ENCODE measurements around the gene BICDL1.

The BICDL1 gene

DNA sequence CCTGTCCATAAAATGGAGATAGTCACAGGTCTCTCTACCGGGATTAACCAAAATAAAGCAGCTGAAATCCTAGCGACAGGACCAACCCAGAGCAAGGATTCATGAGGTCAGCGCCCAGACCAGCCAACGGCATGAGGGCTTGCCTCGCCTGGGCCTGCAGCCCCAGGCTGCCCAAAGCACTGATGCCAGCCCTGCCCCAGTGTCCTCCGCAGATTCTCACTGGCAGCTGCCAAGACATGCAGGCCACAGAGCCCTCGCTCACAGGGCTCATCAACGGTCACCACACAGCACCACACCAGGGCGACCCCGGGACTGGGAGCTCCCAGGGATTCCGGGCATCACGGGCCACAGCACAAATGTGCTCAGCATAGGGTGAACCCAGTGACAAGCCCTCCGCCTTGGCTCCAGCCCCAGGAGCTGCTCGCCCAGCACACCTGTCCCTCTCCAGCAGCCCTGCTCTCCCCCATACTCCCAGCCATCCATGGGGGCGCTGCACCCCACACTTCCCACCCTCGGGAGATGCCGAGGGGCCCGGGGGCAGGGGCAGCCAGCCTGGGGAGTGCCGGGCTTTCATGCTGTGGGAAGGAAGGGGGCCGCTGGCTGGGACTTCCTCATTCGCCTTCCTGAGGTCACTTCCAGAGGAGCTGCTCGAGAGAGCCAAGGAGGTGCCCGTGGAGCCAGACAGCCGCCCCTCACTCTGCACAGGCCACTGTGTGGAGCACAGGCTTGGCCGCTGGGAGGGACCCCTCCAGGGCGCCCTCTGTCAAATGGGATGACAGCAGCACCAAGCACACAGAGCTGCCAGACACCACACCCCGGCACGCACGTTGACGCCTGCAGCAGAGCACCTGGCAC is 113.4 kb downstream of the BICDL1 start:
- DNase-seq (ENCODE audit: low read depth in 2 of 2): no peak

DNA sequence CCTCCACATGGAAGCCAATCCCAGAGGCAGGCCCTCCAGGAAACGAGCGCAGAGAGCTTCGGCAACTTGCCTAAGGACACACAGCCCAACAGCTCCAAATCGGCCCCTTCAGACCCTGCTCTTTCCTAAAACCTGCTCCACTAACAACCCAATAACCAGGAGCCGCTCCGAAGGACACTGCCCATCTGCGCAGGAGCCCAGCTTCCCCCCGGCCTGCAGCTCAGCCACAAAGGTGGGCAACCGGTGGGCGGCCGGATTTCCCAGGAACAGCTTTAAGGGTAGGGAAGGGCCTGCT is 114.0 kb downstream of the BICDL1 start:
- DNase-seq (ENCODE audit: low read depth in 2 of 2): no peak

DNA sequence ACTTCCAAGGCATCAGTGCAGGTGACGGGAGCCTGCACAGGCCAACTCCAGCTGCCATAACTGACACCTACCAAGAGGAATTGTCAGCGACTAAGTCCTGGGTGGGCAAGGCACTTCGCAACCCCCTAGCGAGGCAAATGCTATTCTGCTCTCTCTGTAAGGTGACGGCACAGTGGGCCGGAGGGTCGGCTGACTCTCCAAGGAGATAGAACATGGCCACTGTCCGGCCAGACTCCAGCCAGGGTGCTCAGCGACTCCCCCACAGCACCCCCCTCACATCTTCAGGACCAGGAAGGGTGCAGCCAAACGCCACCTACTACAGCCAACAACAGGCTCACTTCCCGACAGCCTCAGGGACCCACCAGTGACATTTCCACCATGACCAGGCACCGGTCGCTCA is 114.3 kb downstream of the BICDL1 start:
- no peak for DNase-seq (ENCODE audit: low read depth in 2 of 2)

DNA sequence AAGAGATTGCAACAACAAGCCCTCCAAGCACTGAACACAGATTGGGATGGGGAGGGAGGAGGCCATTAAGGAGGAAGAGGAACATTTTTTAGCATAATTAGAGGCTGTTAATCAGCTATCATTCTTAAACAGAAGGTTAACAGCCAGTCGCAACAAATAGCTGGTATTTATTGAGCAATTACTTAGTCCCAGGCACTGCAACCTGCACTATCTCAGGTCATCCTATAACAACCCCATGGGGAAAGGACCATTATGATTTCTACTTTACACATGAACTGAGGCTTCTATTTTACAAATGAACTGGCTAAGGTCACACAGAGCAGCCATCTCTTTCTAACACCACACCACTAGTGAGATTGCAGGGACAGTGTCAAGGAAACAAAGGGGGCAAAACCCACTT is 117.1 kb downstream of the BICDL1 start:
- no peak for DNase-seq (ENCODE audit: low read depth in 2 of 2)

DNA sequence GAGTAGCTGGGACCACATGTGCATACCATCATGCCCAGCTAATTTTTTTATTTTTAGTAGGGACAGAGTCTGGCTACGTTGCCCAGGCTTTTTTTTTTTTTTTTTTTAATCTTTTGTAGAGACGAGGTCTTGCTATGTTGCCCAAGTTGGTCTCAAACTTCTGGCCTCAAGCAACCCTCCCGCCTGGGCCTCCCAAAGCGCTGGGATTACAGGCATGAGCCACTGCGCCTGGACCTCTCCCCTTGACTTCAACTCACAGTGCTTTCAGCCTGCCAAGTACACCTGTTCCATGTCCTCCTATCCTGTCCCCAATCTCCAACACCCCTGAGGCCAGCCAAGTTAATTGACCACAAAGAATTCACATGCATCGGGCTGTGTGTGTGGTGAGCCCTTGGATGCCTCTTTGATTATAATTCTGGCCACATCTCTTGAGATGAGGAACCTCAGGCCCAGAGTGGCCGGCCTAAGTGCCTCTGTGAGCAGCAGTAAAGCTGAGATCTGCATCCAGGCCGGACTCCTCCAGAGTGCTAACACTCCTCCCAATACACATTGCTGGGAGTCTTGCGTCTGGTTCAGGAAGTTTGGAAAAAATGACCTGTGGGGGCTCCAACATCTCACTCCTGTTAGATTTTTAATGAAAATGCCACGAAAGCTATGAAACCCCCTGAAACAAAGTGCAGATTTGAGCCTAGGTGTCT is 120.7 kb downstream of the BICDL1 start:
- no peak for DNase-seq (ENCODE audit: low read depth in 2 of 2)

DNA sequence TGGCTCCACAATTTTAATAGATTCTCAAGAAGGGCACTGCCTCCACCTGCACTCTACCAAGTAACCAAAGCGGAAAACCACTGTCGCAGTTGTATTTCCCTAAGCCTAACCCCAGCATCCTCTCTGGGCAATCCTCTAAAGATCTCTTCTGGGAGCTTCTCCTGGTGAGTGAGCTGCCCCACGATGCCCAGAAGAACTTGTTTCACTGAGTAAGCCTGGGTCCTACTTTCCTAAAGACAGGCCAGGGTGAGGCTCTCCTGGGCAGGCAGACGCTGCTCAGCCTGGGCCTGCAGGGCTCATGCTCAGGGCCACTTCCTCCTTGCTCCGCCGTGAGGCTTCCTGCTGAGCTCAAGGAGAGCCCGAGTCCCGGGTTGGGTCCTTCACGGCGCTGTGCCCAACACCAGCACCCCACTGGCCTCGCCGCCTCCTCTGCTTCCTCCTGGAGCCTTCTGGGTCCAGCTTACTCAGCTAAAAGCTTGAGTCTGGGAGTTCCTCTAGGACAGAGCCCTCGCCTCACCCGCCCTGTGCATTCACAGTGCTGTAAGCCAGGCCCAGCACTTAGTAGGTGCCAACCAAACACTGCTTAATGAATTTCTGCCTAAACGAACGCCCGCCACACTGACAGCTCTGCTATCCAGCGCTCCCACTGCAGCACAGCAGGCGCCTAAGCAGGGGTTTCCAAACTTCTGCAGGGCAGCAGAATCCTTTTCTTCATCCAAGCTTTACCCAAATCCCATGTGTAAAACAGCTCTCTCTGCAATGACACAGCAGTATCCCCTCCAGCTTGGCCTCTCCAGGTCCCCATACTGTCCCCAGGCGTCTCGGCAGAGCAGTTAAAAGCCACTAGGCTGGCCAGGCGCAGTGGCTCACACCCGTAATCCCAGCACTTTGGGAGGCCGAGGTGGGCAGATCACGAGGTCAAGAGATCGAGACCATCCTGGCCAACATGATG is 121.8 kb downstream of the BICDL1 start:
- peak in 1 of 2 donors; percentile 31 for DNase-seq (ENCODE audit: low read depth in 2 of 2)

DNA sequence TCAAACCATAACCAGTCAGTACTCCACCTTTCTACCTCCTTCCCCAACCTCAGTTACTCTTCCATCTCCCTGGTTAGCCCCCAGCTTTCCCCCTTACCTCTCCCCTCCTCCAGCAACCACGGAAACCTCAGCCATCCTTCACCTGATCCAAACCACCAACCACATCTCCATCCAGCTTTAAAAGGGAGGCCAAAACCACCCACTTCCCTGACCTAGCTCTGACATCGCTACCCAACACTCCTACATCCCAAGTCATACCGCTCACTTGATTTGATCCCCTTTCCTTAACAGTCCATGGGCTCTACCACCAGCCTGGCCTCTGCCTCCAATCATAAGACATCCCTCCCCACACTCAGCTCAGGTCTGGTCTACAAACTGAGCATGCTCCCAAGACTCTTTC is 126.0 kb downstream of the BICDL1 start:
- DNase-seq (ENCODE audit: low read depth in 2 of 2): no peak

DNA sequence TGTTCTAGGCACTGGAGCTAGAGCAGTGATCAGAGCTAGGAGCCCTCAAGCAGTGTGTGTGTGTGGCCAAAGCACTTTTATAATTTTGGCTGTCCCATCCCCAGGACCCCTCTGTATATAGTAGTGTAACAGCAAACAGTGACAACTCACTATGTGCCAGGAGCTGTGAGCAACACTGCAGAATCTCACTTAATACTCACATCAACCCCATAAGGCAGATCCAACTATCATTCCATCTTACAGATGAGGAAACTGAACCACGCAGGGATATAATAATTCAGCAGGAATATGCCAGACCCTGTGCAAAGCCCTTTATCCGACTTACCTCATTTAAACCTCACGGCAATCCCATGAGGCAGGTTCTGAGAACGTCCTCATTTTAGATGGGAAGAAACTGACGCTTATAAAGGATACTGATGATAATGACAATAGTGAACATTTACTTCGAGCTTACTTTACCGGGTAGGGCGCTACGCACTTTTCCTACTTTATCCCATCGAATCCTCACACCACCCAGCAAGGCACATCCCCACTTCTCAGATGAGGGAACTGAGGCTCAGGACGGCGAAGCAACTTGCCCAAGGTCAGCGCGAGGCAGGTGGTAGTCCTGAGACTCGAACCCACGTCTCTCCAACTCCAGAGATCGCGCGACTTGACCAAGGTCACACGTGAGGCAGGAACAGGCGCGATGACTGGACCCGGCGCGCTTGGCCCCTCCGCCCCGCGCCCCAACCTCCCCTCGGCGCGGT is 126.8 kb downstream of the BICDL1 start:
- DNase-seq (ENCODE audit: low read depth in 2 of 2): peak; percentile 27 to 34

DNA sequence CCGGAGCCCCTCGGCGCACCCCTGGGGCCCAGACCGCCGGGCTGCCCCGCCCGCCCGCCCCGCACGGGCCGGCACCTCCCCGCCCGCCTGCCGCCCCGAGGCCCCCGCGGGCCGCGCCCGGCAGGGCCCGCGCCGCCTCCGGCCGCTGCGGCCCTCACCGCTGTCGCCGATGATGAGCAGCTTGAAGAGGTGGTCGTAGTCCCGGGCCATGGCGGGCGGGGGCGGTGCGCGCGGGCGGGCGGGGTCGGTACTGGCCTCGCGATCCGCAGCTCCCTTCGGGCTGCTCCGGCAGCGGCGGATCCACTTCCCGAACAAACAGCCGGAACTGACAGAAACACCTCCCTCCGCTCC is 127.4 kb downstream of the BICDL1 start, which contains the start of gene RAB35:
RAB35 (minus strand) TSS at position 313 of the 351 bp plus-strand sequence; CDS start at position 210, 103 bp downstream.
- DNase-seq (ENCODE audit: low read depth in 2 of 2): no peak

DNA sequence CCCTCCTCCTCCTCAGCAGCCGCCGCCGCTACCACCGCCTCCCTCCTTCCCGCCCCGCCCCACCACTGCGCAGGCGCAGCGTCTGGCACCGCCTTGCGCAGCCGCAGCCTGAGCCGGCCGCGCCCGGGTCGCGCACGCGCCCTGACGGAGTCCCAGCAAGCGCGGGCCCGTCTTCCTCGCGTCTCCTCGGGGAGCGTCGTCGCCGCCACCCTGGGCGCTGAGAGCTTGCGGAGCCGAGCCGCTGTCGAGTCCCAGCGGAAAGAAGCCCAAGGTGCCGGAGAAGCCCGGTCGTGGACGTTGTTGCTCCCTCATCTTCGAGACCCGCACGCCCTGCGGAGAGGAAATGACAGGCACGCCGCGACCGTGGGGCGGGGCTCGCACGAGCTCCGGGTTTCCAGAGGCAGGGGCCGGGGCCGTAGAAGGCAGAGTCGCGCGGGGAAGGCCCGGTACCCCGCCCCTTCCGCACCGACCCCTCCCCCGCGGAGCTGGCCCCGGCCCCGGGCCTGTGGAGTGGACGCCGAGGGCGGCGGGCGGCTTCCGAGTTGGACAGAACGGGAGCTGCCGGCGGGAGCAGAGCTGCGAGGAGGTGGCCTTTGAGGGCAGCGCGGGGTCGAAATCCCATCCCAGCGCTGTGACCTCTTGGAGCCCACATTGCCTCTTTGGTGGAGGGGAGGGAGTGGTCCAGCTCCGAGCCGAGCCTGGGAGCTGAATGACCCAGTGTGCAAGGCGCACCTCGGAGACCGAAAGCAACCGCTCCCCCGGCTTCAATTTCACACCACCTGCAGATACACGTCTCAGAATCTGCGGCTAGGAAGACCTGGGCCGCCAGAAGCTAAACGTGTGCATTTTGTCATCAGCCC is 128.0 kb downstream of the BICDL1 start:
- DNase-seq (ENCODE audit: low read depth in 2 of 2): peak; percentile 96

DNA sequence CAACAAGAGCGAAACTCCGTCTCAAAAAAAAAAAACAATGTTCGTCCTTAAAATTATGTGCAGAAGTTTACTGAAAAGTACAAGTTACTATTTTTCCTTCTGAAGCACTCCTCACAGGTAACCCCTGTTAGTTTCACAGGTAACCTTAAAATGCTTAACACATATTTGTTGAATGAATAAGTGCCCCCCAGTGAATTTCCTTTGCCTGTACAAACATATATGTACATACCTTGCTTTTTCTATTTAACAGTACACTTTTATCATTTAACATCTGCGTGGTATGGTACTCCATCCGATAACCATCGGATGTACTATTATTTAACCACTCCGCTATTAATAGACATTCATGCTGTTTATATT is 128.9 kb downstream of the BICDL1 start:
- no peak for DNase-seq (ENCODE audit: low read depth in 2 of 2)

DNA sequence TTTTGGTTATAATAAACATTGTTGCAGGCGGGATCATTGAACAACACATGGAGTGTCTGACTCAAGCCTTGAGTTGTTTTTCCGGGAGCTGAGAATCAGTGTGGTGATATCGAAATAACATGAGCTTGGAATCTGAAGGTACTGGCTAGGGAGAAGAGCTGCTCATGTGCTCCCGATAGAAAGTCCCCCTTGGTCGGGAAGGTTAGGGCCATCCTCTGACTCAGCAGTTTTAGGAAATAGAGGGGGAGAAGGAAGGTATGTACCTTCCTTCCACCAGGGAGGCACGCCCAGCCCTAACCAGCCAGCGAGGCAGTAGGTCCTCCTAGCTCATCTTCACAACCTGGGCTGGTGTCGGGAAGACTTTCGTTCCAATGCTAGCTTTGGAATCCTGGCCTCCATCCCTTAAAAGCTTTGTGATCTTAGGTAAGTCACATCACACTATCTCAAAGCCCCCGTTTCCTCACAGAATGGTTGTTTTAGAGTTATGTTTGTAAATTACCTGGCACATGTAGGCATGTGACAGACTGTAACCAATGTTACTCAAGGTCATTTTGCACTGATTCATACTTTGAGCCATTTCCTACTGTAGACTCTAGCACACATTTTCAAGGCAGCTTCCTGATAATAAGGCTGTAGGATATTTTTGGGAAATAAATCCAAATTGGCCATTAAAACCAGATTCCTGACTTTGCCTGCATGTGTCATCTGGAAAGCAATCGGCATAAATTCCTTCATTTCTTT is 129.5 kb downstream of the BICDL1 start:
- DNase-seq (ENCODE audit: low read depth in 2 of 2): no peak

DNA sequence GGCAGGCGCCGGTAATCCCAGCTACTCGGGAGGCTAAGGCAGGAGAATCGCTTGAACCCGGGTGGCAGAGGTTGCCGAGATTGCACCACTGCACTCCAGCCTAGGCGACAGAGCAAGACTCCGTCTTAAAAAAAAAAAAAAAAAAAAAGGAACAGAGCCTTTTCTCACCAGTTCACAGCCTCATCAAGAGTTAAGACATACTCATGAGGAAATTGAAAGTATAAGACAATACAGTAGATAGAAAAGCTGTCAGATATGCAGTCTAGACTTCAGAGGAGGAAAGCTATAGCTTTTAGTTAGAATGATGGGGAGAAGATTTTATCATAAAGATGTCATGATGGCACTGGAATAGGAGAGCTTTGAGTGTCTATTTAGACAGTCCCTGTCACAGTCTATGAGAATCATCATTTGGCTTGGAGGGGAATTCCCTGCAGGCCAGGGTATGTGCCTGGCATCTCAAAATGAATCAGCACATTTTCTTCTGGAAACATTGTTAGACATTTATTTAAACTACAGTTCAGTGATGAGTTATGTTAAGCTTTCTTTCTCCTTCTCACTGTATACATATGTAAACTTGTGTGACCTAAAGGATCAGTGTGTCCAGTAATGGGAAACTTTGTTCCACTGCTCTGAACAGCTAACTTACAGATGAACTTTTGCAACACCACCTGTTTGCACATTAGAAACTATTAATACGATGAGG is 130.4 kb downstream of the BICDL1 start:
- DNase-seq (ENCODE audit: low read depth in 2 of 2): peak in 1 of 2 donors; percentile 29

DNA sequence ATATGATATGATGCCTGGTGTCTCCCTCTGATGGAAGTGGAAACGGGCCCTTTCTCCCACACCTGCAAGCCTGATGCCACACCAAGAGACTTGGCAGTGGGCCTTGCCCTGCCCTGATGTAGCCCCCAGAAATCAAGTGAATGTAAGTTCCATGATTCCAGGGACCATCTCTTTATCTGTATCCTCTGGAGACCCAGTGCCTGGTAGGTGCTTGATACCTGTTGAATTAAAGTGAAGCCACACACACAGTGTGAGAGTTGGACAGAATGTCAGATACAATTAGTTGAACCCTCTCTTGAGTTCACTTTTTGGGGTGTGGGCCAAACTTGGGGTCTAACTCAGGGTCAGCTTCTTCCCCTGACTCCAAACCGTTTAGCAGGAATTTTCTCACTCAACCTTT is 132.3 kb downstream of the BICDL1 start:
- DNase-seq (ENCODE audit: low read depth in 2 of 2): no peak

DNA sequence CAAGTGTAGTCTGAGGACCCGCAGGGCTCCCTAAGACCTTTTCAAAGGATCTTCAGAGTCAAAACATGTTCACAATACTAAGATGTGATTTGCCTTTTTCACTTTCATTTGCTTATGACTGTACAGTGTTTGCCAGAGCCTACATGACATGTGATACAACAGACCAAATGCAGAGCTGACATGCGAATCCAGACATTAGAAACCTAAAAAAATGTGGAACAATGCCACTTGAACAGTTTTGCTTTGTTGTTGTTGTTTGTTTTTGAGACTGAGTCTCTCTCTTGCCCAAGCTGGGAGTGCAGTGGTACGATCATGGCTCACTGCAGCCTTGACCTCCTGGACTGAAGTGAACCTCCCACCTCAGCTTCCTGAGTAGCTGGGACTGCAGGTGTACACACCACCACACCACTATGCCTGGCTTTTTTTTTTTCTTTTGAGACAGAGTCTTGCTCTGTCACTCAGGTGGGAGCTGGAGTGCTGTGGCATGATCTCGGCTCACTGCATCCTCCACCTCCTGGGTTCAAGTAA is 132.8 kb downstream of the BICDL1 start:
- DNase-seq (ENCODE audit: low read depth in 2 of 2): no peak

DNA sequence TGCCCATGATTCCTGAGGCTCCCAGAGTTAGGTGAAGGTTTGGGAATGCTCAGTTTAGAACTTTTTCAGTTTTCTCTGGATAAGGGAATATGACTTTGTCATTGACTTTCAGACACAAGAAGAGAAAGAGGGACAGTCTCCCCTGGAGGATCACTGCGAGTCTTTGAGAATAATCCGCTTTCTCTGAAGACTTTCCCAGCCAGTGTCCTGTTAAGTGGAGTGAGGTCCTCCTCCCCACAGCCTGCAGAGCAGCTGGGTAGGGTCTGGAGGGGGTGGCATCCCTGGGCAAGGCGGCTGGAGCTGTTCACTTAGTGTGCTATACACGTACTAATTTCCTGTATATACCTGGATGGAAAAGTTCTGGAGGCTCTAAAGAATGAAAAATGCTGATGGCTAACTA is 136.0 kb downstream of the BICDL1 start:
- no peak for DNase-seq (ENCODE audit: low read depth in 2 of 2)

DNA sequence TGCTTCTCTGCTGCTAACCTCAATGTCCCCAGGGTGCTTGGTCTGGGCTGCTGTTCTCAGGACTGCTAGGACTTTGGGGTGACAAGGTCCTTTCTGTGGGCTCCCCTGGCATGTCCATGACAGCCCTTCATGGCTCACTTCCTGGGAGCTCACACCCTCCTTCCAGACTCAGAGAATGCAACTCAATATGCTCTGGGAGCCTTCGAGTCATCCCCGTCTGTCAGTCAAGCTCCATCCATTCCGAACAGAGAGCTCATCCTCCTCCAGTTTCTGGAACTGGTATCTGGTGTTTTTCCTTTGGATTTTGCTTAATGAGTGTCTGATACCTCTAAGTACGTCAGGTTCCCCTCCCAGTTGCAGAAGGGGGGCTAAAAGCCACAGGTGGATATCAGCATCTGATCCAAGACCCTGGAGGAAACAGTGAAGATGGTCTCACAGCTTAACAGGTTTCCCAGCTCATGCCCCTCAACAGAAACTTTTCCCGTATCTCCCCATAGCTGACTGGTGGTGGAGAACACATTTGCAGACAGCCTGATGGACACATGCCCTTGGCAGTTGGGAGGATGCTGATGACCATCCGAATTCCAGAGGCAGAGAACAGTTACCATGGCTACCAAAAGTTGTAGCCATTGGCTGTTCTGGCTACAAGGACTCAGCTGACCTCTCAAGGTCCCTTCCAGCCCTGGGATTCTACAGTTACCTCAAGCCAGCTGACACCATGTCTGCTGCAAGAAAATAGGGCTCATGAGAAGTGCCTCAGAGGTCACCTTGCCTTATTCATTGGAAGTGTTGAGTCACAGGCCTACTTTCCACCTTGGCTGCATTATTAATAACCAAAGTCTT is 137.0 kb downstream of the BICDL1 start:
- no peak for DNase-seq (ENCODE audit: low read depth in 2 of 2)

DNA sequence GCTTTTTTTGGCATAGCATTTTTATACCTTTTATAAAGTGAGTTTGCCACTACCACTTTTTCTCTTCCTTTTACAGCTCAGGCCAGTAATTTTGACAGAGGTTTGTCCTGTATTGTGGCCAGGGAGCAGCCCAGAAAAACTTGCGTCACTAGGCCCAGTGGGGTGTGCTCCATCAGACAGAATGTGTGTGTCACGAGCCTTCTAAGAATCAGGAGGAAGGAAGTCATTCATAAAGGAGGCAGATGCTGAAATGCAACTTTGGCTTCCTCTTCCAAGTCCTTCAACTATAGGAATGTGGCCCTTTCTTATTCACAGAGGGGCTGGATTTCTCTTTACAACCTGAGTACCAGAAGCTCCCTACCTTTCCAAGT is 137.6 kb downstream of the BICDL1 start:
- DNase-seq (ENCODE audit: low read depth in 2 of 2): no peak

Measured in stimulated activated CD4-positive, alpha-beta T cell treated with anti-CD3 and anti-CD28 coated beads, Interleukin-15, amount 100 ng/mL, for 48 hours (primary cell).